Vagina (tissue), 2 donors: ENCODE measurements around the gene TCEANC. TPM values are rescaled to one million over a fixed set of nuclear protein-coding genes. Genes with fewer than 3 reads are reported as not detected.
A peak's percentile ranks its signal among the peaks of the same experiment; 100 is the strongest.
"Not testable (repeated sequence)": the region's sequence is repeated elsewhere in the genome, so short reads cannot be mapped to it uniquely, and the experiment has no call there.

Source experiments
- DNase-seq, 2 donors: peaks; one replicate each; pipeline ENCODE4 v3.0.0-alpha.2; 2017; ENCODE audit errors: extremely low spot score in 2 of 2
- H3K27ac ChIP-seq: fragments of 200-600 bp; sonication (generic); one replicate; pipeline ENCODE4 v1.5.1; 2019
- H3K27me3 ChIP-seq: fragments of 200-600 bp; sonication (generic); one replicate; pipeline ENCODE4 v1.5.1; 2019
- H3K36me3 ChIP-seq, 2 donors: fragments of 200-600 bp; sonication (generic); one replicate each; pipeline ENCODE4 v1.5.1; 2017 to 2019
- H3K4me1 ChIP-seq: fragments of 200-600 bp; sonication (generic); one replicate; pipeline ENCODE4 v1.5.1; 2019
- H3K4me3 ChIP-seq, 2 donors: fragments of 200-600 bp; sonication (generic); 1 replicate in 1 of 2; 2 replicates in 1 of 2; pipeline ENCODE4 v1.5.1; 2016 to 2019
- H3K9me3 ChIP-seq: fragments of 200-600 bp; sonication (generic); one replicate; pipeline ENCODE4 v1.5.1; 2019
- CTCF ChIP-seq, 3 experiments: fragments of 450-650 bp in 2 of 3; fragments of 200-600 bp in 1 of 3; sonication (generic) in 1 of 3; IDR thresholded peaks; one replicate each; pipeline ENCODE4 v1.5.1; 2017 to 2019; ENCODE audit warnings: antibody characterized with exemption in 3 of 3, mild to moderate bottlenecking in 2 of 3, moderate library complexity in 2 of 3
- POLR2A ChIP-seq, 2 donors: fragments of 450-650 bp; IDR thresholded peaks; one replicate each; pipeline ENCODE4 v1.6.1; 2017; ENCODE audit warnings: antibody characterized with exemption in 2 of 2, mild to moderate bottlenecking in 2 of 2, moderate library complexity in 2 of 2
- POLR2AphosphoS5 ChIP-seq, 2 donors: sonication (generic); formaldehyde crosslinking; IDR thresholded peaks; one replicate each; pipeline ENCODE4 v1.9.0; 2017; ENCODE audit warnings: antibody characterized with exemption in 2 of 2, mild to moderate bottlenecking in 2 of 2, low read depth in 1 of 2; ENCODE audit not compliant: insufficient read depth in 1 of 2
- intact Hi-C: fragments of 100-400 bp; cut with DNase I; formaldehyde crosslinking; loops from one replicate; pipeline ENCODE4 v1.15.1; 2023
- total RNA-seq: library from RNA; depleted of rRNA; stranded (reverse); fragments of >200 nt; gene quantifications from one replicate; pipeline ENCODE4 v1.2.3, GENCODE V29; 2016

Gene TCEANC
- total RNA-seq, 1 donor from 2014 or later = 3.2 TPM

- Histone ChIP-seq H3K4me1 (no peaks in the 10 kb centered on the region), H3K27ac (no peak overlapping the region), H3K9me3 (peaks cover 3% of the 10 kb centered on the region), H3K36me3 (no peaks in the 10 kb centered on the region), H3K4me3 (no peak overlapping the region), H3K27me3 (no peaks in the 10 kb centered on the region)
- intact Hi-C loops = no loop called here
- TF ChIP-seq CTCF (IDR thresholded peaks at IDR 0.05) (no peak), POLR2A (IDR thresholded peaks at IDR 0.05) (no peak), POLR2AphosphoS5 (IDR thresholded peaks at IDR 0.05; ENCODE audit: insufficient read depth in 1 of 2, low read depth in 1 of 2) (no peak)
- DNase-seq = no peak
Observed at GRCh38 chrX:13638021-13638420, 14.9 kb upstream of the TCEANC start.

GRCh38 chrX:13638826-13639225 lies 14.1 kb upstream of the TCEANC start:
- Histone ChIP-seq H3K9me3 (peaks cover 3% of the 10 kb centered on the region), H3K27ac (no peak overlapping the region), H3K4me1 (no peaks in the 10 kb centered on the region), H3K4me3 (no peak overlapping the region), H3K36me3 (no peaks in the 10 kb centered on the region), H3K27me3 (no peaks in the 10 kb centered on the region)
- TF ChIP-seq POLR2AphosphoS5 (IDR thresholded peaks at IDR 0.05; ENCODE audit: insufficient read depth in 1 of 2, low read depth in 1 of 2) (no peak), POLR2A (IDR thresholded peaks at IDR 0.05) (no peak), CTCF (IDR thresholded peaks at IDR 0.05) (no peak)
- no peak for DNase-seq
- intact Hi-C loops = no loop called here

GRCh38 chrX:13641684-13642083 lies 11.3 kb upstream of the TCEANC start:
- H3K9me3 ChIP-seq, H3K27me3 ChIP-seq, H3K4me1 ChIP-seq, DNase-seq, H3K4me3 ChIP-seq, H3K27ac ChIP-seq, intact Hi-C loops, H3K36me3 ChIP-seq: not testable (repeated sequence)

GRCh38 chrX:13645464-13646153 lies 7.3 kb upstream of the TCEANC start:
- H3K4me3 ChIP-seq = no peak overlapping the region
- H3K9me3 ChIP-seq = no peaks in the 10 kb centered on the region
- no peaks in the 10 kb centered on the region for H3K27me3 ChIP-seq
- TF ChIP-seq CTCF (IDR thresholded peaks at IDR 0.05) (no peak), POLR2AphosphoS5 (IDR thresholded peaks at IDR 0.05; ENCODE audit: insufficient read depth in 1 of 2, low read depth in 1 of 2) (no peak), POLR2A (IDR thresholded peaks at IDR 0.05) (no peak)
- H3K4me1 ChIP-seq = no peaks in the 10 kb centered on the region
- intact Hi-C loops = no loop called here
- H3K27ac ChIP-seq = no peak overlapping the region
- no peaks in the 10 kb centered on the region for H3K36me3 ChIP-seq
- no peak for DNase-seq

- peak in 1 of 3 experiments; percentile 36 for TF ChIP-seq CTCF (IDR thresholded peaks at IDR 0.05)
- no peak for TF ChIP-seq POLR2AphosphoS5 (IDR thresholded peaks at IDR 0.05; ENCODE audit: insufficient read depth in 1 of 2, low read depth in 1 of 2)
- TF ChIP-seq POLR2A (IDR thresholded peaks at IDR 0.05) = no peak
- Histone ChIP-seq H3K4me3 (no peak overlapping the region), H3K36me3 (no peaks in the 10 kb centered on the region), H3K4me1 (no peaks in the 10 kb centered on the region), H3K9me3 (no peaks in the 10 kb centered on the region), H3K27ac (no peak overlapping the region), H3K27me3 (no peaks in the 10 kb centered on the region)
- DNase-seq = no peak
- intact Hi-C loops = no loop called here
Observed at GRCh38 chrX:13646154-13646549, 6.8 kb upstream of the TCEANC start.
